Keratinocyte (primary cell): ENCODE results near the gene BAHD1. TPM values are rescaled to one million over a fixed set of nuclear protein-coding genes. Genes with fewer than 3 reads are reported as not detected.

Source experiments
- DNase-seq: peaks from one replicate; pipeline ENCODE4 v3.0.0-alpha.2; 2011; ENCODE audit warnings: low read depth, missing footprints, low spot score
- FAIRE-seq: peaks from 2 replicates; lab custom pipeline; 2011; peaks lifted over from hg19 to GRCh38; lab: Jason Lieb, UNC
- H2AFZ ChIP-seq: 2 replicates; pipeline ENCODE4 v1.6.0; 2012; ENCODE audit warnings: low read length, control low read depth, inconsistent platforms; ENCODE audit not compliant: control insufficient read depth
- H3K27ac ChIP-seq: 2 replicates; pipeline ENCODE4 v1.5.1; 2011; ENCODE audit warnings: low read length; ENCODE audit not compliant: control insufficient read depth, insufficient read depth
- H3K27me3 ChIP-seq: 3 replicates; pipeline ENCODE4 v1.6.0; 2011; ENCODE audit warnings: low read length; ENCODE audit not compliant: control insufficient read depth, insufficient read depth; ENCODE audit errors: extremely low read depth
- H3K36me3 ChIP-seq, 2 experiments: 2 replicates in 1 of 2; 3 replicates in 1 of 2; pipeline ENCODE4 v1.5.1; 2011; ENCODE audit warnings: low read length in 2 of 2, mild to moderate bottlenecking in 1 of 2; ENCODE audit not compliant: control insufficient read depth in 2 of 2, insufficient read depth in 2 of 2; ENCODE audit errors: extremely low read depth in 1 of 2
- H3K4me1 ChIP-seq: 3 replicates; pipeline ENCODE4 v1.5.1; 2011; ENCODE audit warnings: low read length; ENCODE audit not compliant: control insufficient read depth, insufficient read depth; ENCODE audit errors: extremely low read depth
- H3K4me2 ChIP-seq: 3 replicates; pipeline ENCODE4 v1.6.0; 2011; ENCODE audit warnings: low read depth, low read length; ENCODE audit not compliant: control insufficient read depth, insufficient read depth; ENCODE audit errors: extremely low read depth
- H3K4me3 ChIP-seq, 3 experiments: fragments of 200-600 bp in 1 of 3; sonication (generic) in 1 of 3; 2 replicates in 2 of 3; 3 replicates in 1 of 3; pipeline ENCODE4 v1.5.1; 2011 to 2016; ENCODE audit warnings: low read length in 3 of 3, mild to moderate bottlenecking in 3 of 3, control low read depth in 2 of 3, inconsistent platforms in 1 of 3, low read depth in 1 of 3, mixed read lengths in 1 of 3, mixed run types in 1 of 3, moderate library complexity in 1 of 3; ENCODE audit not compliant: control insufficient read depth in 2 of 3, insufficient read depth in 2 of 3; ENCODE audit errors: extremely low read depth in 1 of 3
- H3K79me2 ChIP-seq: 2 replicates; pipeline ENCODE4 v1.6.0; 2012; ENCODE audit warnings: low read length; ENCODE audit not compliant: control insufficient read depth, insufficient read depth
- H3K9ac ChIP-seq: 3 replicates; pipeline ENCODE4 v1.6.0; 2011; ENCODE audit warnings: low read length; ENCODE audit not compliant: control insufficient read depth, insufficient read depth; ENCODE audit errors: extremely low read depth
- H3K9me1 ChIP-seq: 3 replicates; pipeline ENCODE4 v1.6.0; 2011; ENCODE audit warnings: low read length; ENCODE audit not compliant: control insufficient read depth, insufficient read depth; ENCODE audit errors: extremely low read depth
- H3K9me3 ChIP-seq: 2 replicates; pipeline ENCODE4 v1.5.1; 2012; ENCODE audit warnings: low read depth, low read length; ENCODE audit not compliant: control insufficient read depth
- H4K20me1 ChIP-seq: 3 replicates; pipeline ENCODE4 v1.6.0; 2011; ENCODE audit warnings: low read length; ENCODE audit not compliant: control insufficient read depth, insufficient read depth; ENCODE audit errors: extremely low read depth
- EZH2 ChIP-seq: IDR thresholded peaks from one replicate; pipeline ENCODE4 v1.6.1; 2012; ENCODE audit warnings: inconsistent platforms, mild to moderate bottlenecking, low read length, moderate library complexity
- dilution Hi-C: fragments of 300-500 bp; cut with MboI; formaldehyde crosslinking; loops from one replicate; pipeline ENCODE4 v1.7.0; 2020; ENCODE audit warnings: low sequenced_read_pairs; ENCODE audit not compliant: extremely low pct_ligation_motif_present
- polyA plus RNA-seq, 5 experiments: library from polyadenylated mRNA; depleted of rRNA in 3 of 5; stranded (reverse) in 3 of 5; stranded (forward) in 1 of 5; unstranded in 1 of 5; fragments of >200 nt; gene quantifications; 1 replicate in 1 of 5; 2 replicates in 3 of 5; 3 replicates in 1 of 5; pipeline versions ENCODE4 v1.2.1 to v1.2.3, GENCODE V29; 2011 to 2012; ENCODE audit warnings: missing spikeins in 2 of 5, low read depth in 1 of 5, low replicate concordance in 1 of 5
- TF ChIP-seq, protein P1 (sequence below), 3 experiments: IDR thresholded peaks in 1 of 3; conservative IDR thresholded peaks in 1 of 3; optimal IDR thresholded peaks in 1 of 3; 2 replicates in 2 of 3; 3 replicates in 1 of 3; pipeline versions ENCODE3 to v1.5.1; 2011; ENCODE audit warnings: low read length in 3 of 3, mild to moderate bottlenecking in 3 of 3, moderate library complexity in 2 of 3, control low read depth in 1 of 3, inconsistent platforms in 1 of 3; ENCODE audit not compliant: insufficient read depth in 2 of 3; ENCODE audit errors: extremely low read depth in 1 of 3

BAHD1 gene
- polyA plus RNA-seq, 1 donor (not counting 4 experiments of a cell fraction or from before 2014, with no cell fraction given) = 4.8 TPM

DNA sequence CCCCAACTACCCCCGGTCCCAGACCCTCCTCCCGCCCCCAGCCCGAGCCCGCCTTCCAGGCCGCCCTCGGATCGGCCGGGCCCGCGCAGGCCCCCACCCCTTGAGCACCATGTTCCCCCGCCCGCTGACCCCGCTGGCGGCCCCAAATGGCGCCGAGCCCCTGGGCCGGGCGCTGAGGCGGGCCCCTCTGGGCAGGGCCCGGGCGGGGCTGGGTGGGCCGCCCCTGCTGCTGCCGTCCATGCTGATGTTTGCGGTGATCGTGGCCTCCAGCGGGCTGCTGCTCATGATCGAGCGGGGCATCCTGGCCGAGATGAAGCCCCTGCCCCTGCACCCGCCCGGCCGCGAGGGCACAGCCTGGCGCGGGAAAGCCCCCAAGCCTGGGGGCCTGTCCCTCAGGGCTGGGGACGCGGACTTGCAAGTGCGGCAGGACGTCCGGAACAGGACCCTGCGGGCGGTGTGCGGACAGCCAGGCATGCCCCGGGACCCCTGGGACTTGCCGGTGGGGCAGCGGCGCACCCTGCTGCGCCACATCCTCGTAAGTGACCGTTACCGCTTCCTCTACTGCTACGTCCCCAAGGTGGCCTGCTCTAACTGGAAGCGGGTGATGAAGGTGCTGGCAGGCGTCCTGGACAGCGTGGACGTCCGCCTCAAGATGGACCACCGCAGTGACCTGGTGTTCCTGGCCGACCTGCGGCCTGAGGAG lies 30.5 kb downstream of the BAHD1 start:
- Histone ChIP-seq H3K27me3 (no peaks in the 10 kb centered on the region), H2AFZ (peak overlapping the region; percentile 91), H3K36me3 (peaks cover 0 to 3% of the 10 kb centered on the region in 2 experiments), H4K20me1 (no peaks in the 10 kb centered on the region), H3K4me1 (peaks cover 11% of the 10 kb centered on the region), H3K9me3 (no peaks in the 10 kb centered on the region), H3K4me3 (peak overlapping the region; percentile 38 to 75 (median 60)), H3K4me2 (peak overlapping the region; percentile 93), H3K9me1 (no peaks in the 10 kb centered on the region), H3K9ac (peak overlapping the region; percentile 53), H3K79me2 (no peaks in the 10 kb centered on the region), H3K27ac (no peak overlapping the region)
- DNase-seq = no peak
- TF ChIP-seq EZH2 = no peak
- TF ChIP-seq, protein P1, sequence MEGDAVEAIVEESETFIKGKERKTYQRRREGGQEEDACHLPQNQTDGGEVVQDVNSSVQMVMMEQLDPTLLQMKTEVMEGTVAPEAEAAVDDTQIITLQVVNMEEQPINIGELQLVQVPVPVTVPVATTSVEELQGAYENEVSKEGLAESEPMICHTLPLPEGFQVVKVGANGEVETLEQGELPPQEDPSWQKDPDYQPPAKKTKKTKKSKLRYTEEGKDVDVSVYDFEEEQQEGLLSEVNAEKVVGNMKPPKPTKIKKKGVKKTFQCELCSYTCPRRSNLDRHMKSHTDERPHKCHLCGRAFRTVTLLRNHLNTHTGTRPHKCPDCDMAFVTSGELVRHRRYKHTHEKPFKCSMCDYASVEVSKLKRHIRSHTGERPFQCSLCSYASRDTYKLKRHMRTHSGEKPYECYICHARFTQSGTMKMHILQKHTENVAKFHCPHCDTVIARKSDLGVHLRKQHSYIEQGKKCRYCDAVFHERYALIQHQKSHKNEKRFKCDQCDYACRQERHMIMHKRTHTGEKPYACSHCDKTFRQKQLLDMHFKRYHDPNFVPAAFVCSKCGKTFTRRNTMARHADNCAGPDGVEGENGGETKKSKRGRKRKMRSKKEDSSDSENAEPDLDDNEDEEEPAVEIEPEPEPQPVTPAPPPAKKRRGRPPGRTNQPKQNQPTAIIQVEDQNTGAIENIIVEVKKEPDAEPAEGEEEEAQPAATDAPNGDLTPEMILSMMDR (optimal IDR thresholded peaks at IDR 0.05 in 1 of 3, IDR thresholded peaks at IDR 0.05 in 1 of 3, conservative IDR thresholded peaks at IDR 0.05 in 1 of 3; ENCODE audit: extremely low read depth in 1 of 3, insufficient read depth in 2 of 3, low read length in 3 of 3) = no peak
- dilution Hi-C loops = no loop called here
- no peak for FAIRE-seq

DNA sequence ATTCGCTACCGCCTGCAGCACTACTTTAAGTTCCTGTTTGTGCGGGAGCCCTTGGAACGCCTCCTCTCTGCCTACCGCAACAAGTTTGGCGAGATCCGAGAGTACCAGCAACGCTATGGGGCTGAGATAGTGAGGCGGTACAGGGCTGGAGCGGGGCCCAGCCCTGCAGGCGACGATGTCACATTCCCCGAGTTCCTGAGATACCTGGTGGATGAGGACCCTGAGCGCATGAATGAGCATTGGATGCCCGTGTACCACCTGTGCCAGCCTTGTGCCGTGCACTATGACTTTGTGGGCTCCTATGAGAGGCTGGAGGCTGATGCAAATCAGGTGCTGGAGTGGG lies 31.0 kb downstream of the BAHD1 start:
- peak overlapping the region; percentile 91 for H2AFZ ChIP-seq
- peak overlapping the region; percentile 38 to 75 (median 60) for H3K4me3 ChIP-seq
- no peaks in the 10 kb centered on the region for H3K27me3 ChIP-seq
- FAIRE-seq = peak; percentile 26
- no peaks in the 10 kb centered on the region for H3K9me3 ChIP-seq
- H3K4me1 ChIP-seq = peaks cover 11% of the 10 kb centered on the region
- peak overlapping the region; percentile 93 for H3K4me2 ChIP-seq
- H3K9ac ChIP-seq = peak overlapping the region; percentile 53
- H3K36me3 ChIP-seq = peaks cover 0 to 3% of the 10 kb centered on the region in 2 experiments
- H3K27ac ChIP-seq = no peak overlapping the region
- dilution Hi-C loops = no loop called here
- no peaks in the 10 kb centered on the region for H4K20me1 ChIP-seq
- TF ChIP-seq EZH2 = no peak
- TF ChIP-seq, protein P1 (optimal IDR thresholded peaks at IDR 0.05 in 1 of 3, IDR thresholded peaks at IDR 0.05 in 1 of 3, conservative IDR thresholded peaks at IDR 0.05 in 1 of 3; ENCODE audit: extremely low read depth in 1 of 3, insufficient read depth in 2 of 3, low read length in 3 of 3) = no peak
- no peak for DNase-seq
- no peaks in the 10 kb centered on the region for H3K9me1 ChIP-seq
- H3K79me2 ChIP-seq = no peaks in the 10 kb centered on the region
